Activated naive CD8-positive, alpha-beta T cell (primary cell): ENCODE results near the gene BST2.

Source experiments
- H3K27ac Mint-ChIP-seq: one replicate; pipeline ENCODE4 v1.8.0; 2021; ENCODE audit warnings: mixed read lengths
- H3K27me3 Mint-ChIP-seq: one replicate; pipeline ENCODE4 v1.8.0; 2021; ENCODE audit warnings: mixed read lengths
- H3K36me3 Mint-ChIP-seq: one replicate; pipeline ENCODE4 v1.8.0; 2021; ENCODE audit warnings: mixed read lengths
- H3K4me1 Mint-ChIP-seq: one replicate; pipeline ENCODE4 v1.8.0; 2021; ENCODE audit warnings: low read depth, mixed read lengths
- H3K4me3 Mint-ChIP-seq: one replicate; pipeline ENCODE4 v1.8.0; 2021; ENCODE audit warnings: mild to moderate bottlenecking, mixed read lengths
- H3K9me3 Mint-ChIP-seq: one replicate; pipeline ENCODE4 v1.8.0; 2021; ENCODE audit warnings: low read depth, mixed read lengths

Gene BST2

GRCh38 chr19:17404621-17405249 is 695 bp downstream of the BST2 start:
- Mint-ChIP-seq H3K27ac (peak overlapping the region; percentile 90), H3K4me1 (peaks cover 29% of the 10 kb centered on the region), H3K27me3 (no peaks in the 10 kb centered on the region), H3K4me3 (peak overlapping the region; percentile 92), H3K36me3 (no peaks in the 10 kb centered on the region), H3K9me3 (no peaks in the 10 kb centered on the region)

- Mint-ChIP-seq H3K27ac (peak overlapping the region; percentile 90), H3K36me3 (no peaks in the 10 kb centered on the region), H3K4me1 (peaks cover 29% of the 10 kb centered on the region), H3K4me3 (peak overlapping the region; percentile 92), H3K9me3 (no peaks in the 10 kb centered on the region), H3K27me3 (no peaks in the 10 kb centered on the region)
Measured at GRCh38 chr19:17404015-17404414, 1.4 kb downstream of the BST2 start.

GRCh38 chr19:17402982-17403855 is 2.2 kb downstream of the BST2 start:
- Mint-ChIP-seq H3K27ac (peak overlapping the region; percentile 90), H3K27me3 (no peaks in the 10 kb centered on the region), H3K36me3 (no peaks in the 10 kb centered on the region), H3K4me3 (peak overlapping the region; percentile 92), H3K4me1 (peaks cover 28% of the 10 kb centered on the region), H3K9me3 (no peaks in the 10 kb centered on the region)

GRCh38 chr19:17401628-17402027 is 3.8 kb downstream of the BST2 start:
- Mint-ChIP-seq H3K4me3 (no peak overlapping the region), H3K36me3 (no peaks in the 10 kb centered on the region), H3K4me1 (peaks cover 14% of the 10 kb centered on the region), H3K27ac (no peak overlapping the region), H3K9me3 (no peaks in the 10 kb centered on the region), H3K27me3 (no peaks in the 10 kb centered on the region)

GRCh38 chr19:17398902-17399527 is 6.4 kb downstream of the BST2 start:
- Mint-ChIP-seq H3K27ac (peak overlapping the region; percentile 46), H3K36me3 (no peaks in the 10 kb centered on the region)

GRCh38 chr19:17394891-17395415 is 10.5 kb downstream of the BST2 start:
- peak overlapping the region; percentile 62 for H3K27ac Mint-ChIP-seq
- H3K4me3 Mint-ChIP-seq, result peak overlapping the region; percentile 10

More at GRCh38 chr19:17398902-17399527, 6.4 kb downstream of the BST2 start:
- H3K9me3 Mint-ChIP-seq, result no peaks in the 10 kb centered on the region
- H3K4me3 Mint-ChIP-seq, result no peak overlapping the region
- no peaks in the 10 kb centered on the region for H3K27me3 Mint-ChIP-seq
- H3K4me1 Mint-ChIP-seq, result peaks cover 9% of the 10 kb centered on the region

GRCh38 chr19:17393914-17394313 is 11.5 kb downstream of the BST2 start, which contains the start of gene CCDC194:
Gene CCDC194 (minus strand): TSS chr19:17394196. CDS start chr19:17394158, 38 bp downstream.
- H3K27ac Mint-ChIP-seq, result no peak within 1 kb of the TSS

More at GRCh38 chr19:17394891-17395415, 10.5 kb downstream of the BST2 start:
- H3K9me3 Mint-ChIP-seq, result no peaks in the 10 kb centered on the region
- H3K27me3 Mint-ChIP-seq, result no peaks in the 10 kb centered on the region
- H3K4me1 Mint-ChIP-seq, result peaks cover 19% of the 10 kb centered on the region
- no peaks in the 10 kb centered on the region for H3K36me3 Mint-ChIP-seq

GRCh38 chr19:17393002-17393401 is 12.4 kb downstream of the BST2 start:
- H3K27ac Mint-ChIP-seq, result no peak overlapping the region
- no peaks in the 10 kb centered on the region for H3K27me3 Mint-ChIP-seq
- peaks cover 19% of the 10 kb centered on the region for H3K4me1 Mint-ChIP-seq
- no peaks in the 10 kb centered on the region for H3K36me3 Mint-ChIP-seq
- no peak overlapping the region for H3K4me3 Mint-ChIP-seq
- peaks cover 3% of the 10 kb centered on the region for H3K9me3 Mint-ChIP-seq

More at GRCh38 chr19:17393914-17394313, 11.5 kb downstream of the BST2 start, which contains the start of gene CCDC194:
- no peaks in the 10 kb centered on the region for H3K36me3 Mint-ChIP-seq
- peaks cover 3% of the 10 kb centered on the region for H3K9me3 Mint-ChIP-seq
- H3K27me3 Mint-ChIP-seq, result no peaks in the 10 kb centered on the region
- H3K4me1 Mint-ChIP-seq, result peaks cover 19% of the 10 kb centered on the region
- peak within 1 kb of the TSS; percentile 10 for H3K4me3 Mint-ChIP-seq

GRCh38 chr19:17391371-17392151 is 13.9 kb downstream of the BST2 start:
- Mint-ChIP-seq H3K36me3 (no peaks in the 10 kb centered on the region), H3K4me1 (peaks cover 19% of the 10 kb centered on the region), H3K27ac (no peak overlapping the region), H3K4me3 (peak overlapping the region; percentile 72), H3K9me3 (peaks cover 3% of the 10 kb centered on the region), H3K27me3 (no peaks in the 10 kb centered on the region)

- H3K9me3 Mint-ChIP-seq, result peaks cover 3% of the 10 kb centered on the region
- H3K27me3 Mint-ChIP-seq, result no peaks in the 10 kb centered on the region
- H3K4me1 Mint-ChIP-seq, result peaks cover 19% of the 10 kb centered on the region
- H3K36me3 Mint-ChIP-seq, result no peaks in the 10 kb centered on the region
- no peak overlapping the region for H3K27ac Mint-ChIP-seq
- H3K4me3 Mint-ChIP-seq, result peak overlapping the region; percentile 91
Measured at GRCh38 chr19:17390665-17391370, 14.6 kb downstream of the BST2 start.

GRCh38 chr19:17389957-17390664 is 15.3 kb downstream of the BST2 start:
- Mint-ChIP-seq H3K4me3 (peak overlapping the region; percentile 91), H3K9me3 (peaks cover 3% of the 10 kb centered on the region), H3K36me3 (no peaks in the 10 kb centered on the region), H3K4me1 (peaks cover 15% of the 10 kb centered on the region), H3K27ac (no peak overlapping the region), H3K27me3 (no peaks in the 10 kb centered on the region)

GRCh38 chr19:17389288-17389687 is 16.1 kb downstream of the BST2 start:
- H3K36me3 Mint-ChIP-seq, result no peaks in the 10 kb centered on the region
- H3K27ac Mint-ChIP-seq, result no peak overlapping the region
- H3K27me3 Mint-ChIP-seq, result no peaks in the 10 kb centered on the region
- H3K9me3 Mint-ChIP-seq, result peaks cover 3% of the 10 kb centered on the region
- H3K4me1 Mint-ChIP-seq, result peaks cover 12% of the 10 kb centered on the region
- no peak overlapping the region for H3K4me3 Mint-ChIP-seq

GRCh38 chr19:17385878-17386611 is 19.4 kb downstream of the BST2 start:
- H3K27ac Mint-ChIP-seq, result no peak overlapping the region
- H3K4me1 Mint-ChIP-seq, result peaks cover 10% of the 10 kb centered on the region
- no peak overlapping the region for H3K4me3 Mint-ChIP-seq
- no peaks in the 10 kb centered on the region for H3K27me3 Mint-ChIP-seq
- peaks cover 3% of the 10 kb centered on the region for H3K9me3 Mint-ChIP-seq
- H3K36me3 Mint-ChIP-seq, result no peaks in the 10 kb centered on the region
